Neural cell (in vitro differentiated cells): ENCODE results near the gene FN1.

Source experiments
- CTCF ChIP-seq: fragments of 450-650 bp; IDR thresholded peaks from 2 replicates; pipeline ENCODE4 v1.5.1; 2014; ENCODE audit warnings: antibody characterized with exemption, mild to moderate bottlenecking, moderate library complexity; ENCODE audit not compliant: poor library complexity, severe bottlenecking
- EP300 ChIP-seq: fragments of 450-650 bp; conservative IDR thresholded peaks from 2 replicates; pipeline ENCODE4 v1.6.1; 2014; ENCODE audit warnings: antibody characterized with exemption, mild to moderate bottlenecking, moderate library complexity; ENCODE audit not compliant: poor library complexity, severe bottlenecking
- EZH2 ChIP-seq: fragments of 200-600, 300-800 bp; shearing (Covaris generic), sonication (generic); IDR thresholded peaks from 2 replicates; pipeline ENCODE4 v1.6.1; 2014; ENCODE audit warnings: antibody characterized with exemption, low read length, borderline replicate concordance, mild to moderate bottlenecking; ENCODE audit not compliant: insufficient read depth, poor library complexity, severe bottlenecking
- RAD21 ChIP-seq: fragments of 450-650 bp; conservative IDR thresholded peaks from 2 replicates; pipeline ENCODE4 v1.6.1; 2014; ENCODE audit warnings: antibody characterized with exemption, mild to moderate bottlenecking, moderate library complexity
- REST ChIP-seq: IDR thresholded peaks from 2 replicates; pipeline ENCODE4 v1.6.1; 2012; ENCODE audit warnings: borderline replicate concordance
- SMC3 ChIP-seq: fragments of 450-650 bp; conservative IDR thresholded peaks from 2 replicates; pipeline ENCODE4 v1.6.1; 2014; ENCODE audit warnings: antibody characterized with exemption, mild to moderate bottlenecking, moderate library complexity; ENCODE audit not compliant: poor library complexity
- TAF1 ChIP-seq: IDR thresholded peaks from 2 replicates; pipeline ENCODE4 v1.6.1; 2012; ENCODE audit warnings: low read depth

- TF ChIP-seq EP300: no peak
- no peak for TF ChIP-seq RAD21
- no peak for TF ChIP-seq SMC3
- TF ChIP-seq CTCF: no peak
- no peak for TF ChIP-seq REST
- no peak for TF ChIP-seq TAF1
- TF ChIP-seq EZH2: no peak
These were observed 3.5 kb upstream of the FN1 start for GRCh38 chr2:215439404-215439803.
